Measurements from ENCODE around the gene LEO1.

The LEO1 gene

DNA sequence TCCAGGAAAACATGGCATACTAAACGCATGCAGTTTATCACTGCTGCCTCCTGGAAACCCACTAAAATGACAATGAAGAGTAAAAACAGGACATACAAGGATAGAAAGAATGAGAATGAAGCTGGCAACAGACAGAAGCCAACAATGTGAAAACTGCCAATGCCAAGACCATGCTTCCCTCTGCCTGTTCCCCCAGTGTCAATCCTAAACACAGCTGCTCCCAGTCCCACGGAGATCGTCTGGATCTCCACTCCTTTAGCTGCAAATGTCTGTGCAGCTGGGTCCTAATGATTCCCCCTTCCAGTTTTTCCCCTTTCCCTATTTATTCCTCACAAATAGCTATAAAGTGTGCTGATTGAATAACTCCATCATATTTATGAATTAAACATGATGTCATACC lies 16.1 kb downstream of the LEO1 start:
- no peaks in the 10 kb centered on the region for H3K4me1 ChIP-seq (ENCODE audit: control insufficient read depth, insufficient read depth, low read length)
- H3K4me2 ChIP-seq (ENCODE audit: low read length): no peak overlapping the region
- no peak overlapping the region for H3K9ac ChIP-seq (ENCODE audit: low read depth, low read length)
- H3K27me3 ChIP-seq (ENCODE audit: control insufficient read depth, insufficient read depth, low read length): no peaks in the 10 kb centered on the region
- H3K9me3 ChIP-seq (replicated peaks; ENCODE audit: low read length): no peaks in the 10 kb centered on the region
- no peak overlapping the region for H3K4me3 ChIP-seq (ENCODE audit: low read length)
- H3K36me3 ChIP-seq (ENCODE audit: insufficient read depth, low read length): peaks cover 77% of the 10 kb centered on the region

DNA sequence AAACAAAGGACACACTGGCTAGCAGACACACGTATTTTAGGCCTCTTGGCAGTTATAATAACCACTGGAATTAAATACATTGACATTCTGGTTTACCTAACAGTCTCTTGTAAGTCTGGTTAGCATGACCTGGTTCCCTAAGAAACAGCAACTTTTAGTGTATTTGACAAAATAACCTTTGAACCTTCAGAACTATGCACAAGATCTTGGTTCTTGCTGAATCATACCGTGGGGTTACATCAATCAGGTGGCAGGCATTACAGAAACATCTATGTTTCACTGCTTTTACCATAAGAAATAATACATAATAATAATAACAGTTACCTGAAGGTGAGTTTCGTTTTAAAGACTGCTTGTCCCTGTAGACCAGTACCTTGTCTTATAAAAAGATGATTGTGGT lies 18.8 kb downstream of the LEO1 start:
- peaks cover 77% of the 10 kb centered on the region for H3K36me3 ChIP-seq (ENCODE audit: insufficient read depth, low read length)
- H3K27me3 ChIP-seq (ENCODE audit: control insufficient read depth, insufficient read depth, low read length): no peaks in the 10 kb centered on the region
- no peak overlapping the region for H3K4me2 ChIP-seq (ENCODE audit: low read length)
- no peaks in the 10 kb centered on the region for H3K9me3 ChIP-seq (replicated peaks; ENCODE audit: low read length)
- H3K4me3 ChIP-seq (ENCODE audit: low read length): no peak overlapping the region
- H3K9ac ChIP-seq (ENCODE audit: low read depth, low read length): no peak overlapping the region
- no peaks in the 10 kb centered on the region for H3K4me1 ChIP-seq (ENCODE audit: control insufficient read depth, insufficient read depth, low read length)

DNA sequence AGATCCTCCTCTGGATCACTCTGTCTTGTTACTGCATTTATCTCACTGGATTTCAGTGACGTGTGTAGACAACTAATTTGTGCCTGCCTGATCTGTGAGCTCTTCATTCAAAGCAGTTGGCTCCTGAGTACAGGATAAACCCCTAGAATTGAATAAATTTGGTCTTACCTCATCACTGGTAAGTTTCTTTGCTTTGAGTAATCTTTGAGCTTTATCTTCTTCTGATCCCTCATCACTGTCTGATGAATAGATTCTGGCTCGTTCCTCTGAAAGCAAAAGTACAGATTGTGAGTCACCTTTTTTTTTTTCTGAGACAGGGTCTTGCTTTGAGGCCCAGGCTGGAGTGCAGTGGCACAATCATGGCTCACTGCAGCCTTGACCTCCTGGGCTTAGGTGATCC lies 24.5 kb downstream of the LEO1 start:
- H3K36me3 ChIP-seq (ENCODE audit: insufficient read depth, low read length): peaks cover 62% of the 10 kb centered on the region
- no peaks in the 10 kb centered on the region for H3K27me3 ChIP-seq (ENCODE audit: control insufficient read depth, insufficient read depth, low read length)
- no peaks in the 10 kb centered on the region for H3K9me3 ChIP-seq (replicated peaks; ENCODE audit: low read length)
- no peak overlapping the region for H3K4me3 ChIP-seq (ENCODE audit: low read length)
- H3K9ac ChIP-seq (ENCODE audit: low read depth, low read length): no peak overlapping the region
- no peak overlapping the region for H3K4me2 ChIP-seq (ENCODE audit: low read length)
- H3K4me1 ChIP-seq (ENCODE audit: control insufficient read depth, insufficient read depth, low read length): no peaks in the 10 kb centered on the region

DNA sequence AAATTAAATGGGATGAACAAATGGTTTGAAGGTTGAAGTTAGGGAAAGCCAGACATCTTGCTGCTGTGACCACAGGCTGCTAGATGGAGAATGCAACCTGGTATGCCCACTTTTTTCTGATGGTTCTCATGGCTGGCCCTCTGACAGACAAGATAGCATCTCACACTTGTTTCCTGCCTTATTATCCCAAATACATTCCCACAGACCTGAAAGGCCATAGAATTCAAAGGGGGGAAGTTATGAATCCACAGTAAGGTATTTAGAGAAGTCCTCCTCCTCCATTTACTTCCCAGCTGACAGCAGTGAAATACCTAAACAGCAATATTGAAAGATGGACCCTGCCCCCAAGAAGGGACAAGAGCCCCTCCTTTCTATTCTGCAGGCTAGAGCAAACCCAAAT lies 32.4 kb downstream of the LEO1 start:
- Histone ChIP-seq H3K36me3 (ENCODE audit: insufficient read depth, low read length) (peaks cover 39% of the 10 kb centered on the region), H3K9ac (ENCODE audit: low read depth, low read length) (no peak overlapping the region), H3K9me3 (replicated peaks; ENCODE audit: low read length) (no peaks in the 10 kb centered on the region), H3K4me1 (ENCODE audit: control insufficient read depth, insufficient read depth, low read length) (no peaks in the 10 kb centered on the region), H3K27me3 (ENCODE audit: control insufficient read depth, insufficient read depth, low read length) (no peaks in the 10 kb centered on the region), H3K4me3 (ENCODE audit: low read length) (no peak overlapping the region), H3K4me2 (ENCODE audit: low read length) (no peak overlapping the region)

DNA sequence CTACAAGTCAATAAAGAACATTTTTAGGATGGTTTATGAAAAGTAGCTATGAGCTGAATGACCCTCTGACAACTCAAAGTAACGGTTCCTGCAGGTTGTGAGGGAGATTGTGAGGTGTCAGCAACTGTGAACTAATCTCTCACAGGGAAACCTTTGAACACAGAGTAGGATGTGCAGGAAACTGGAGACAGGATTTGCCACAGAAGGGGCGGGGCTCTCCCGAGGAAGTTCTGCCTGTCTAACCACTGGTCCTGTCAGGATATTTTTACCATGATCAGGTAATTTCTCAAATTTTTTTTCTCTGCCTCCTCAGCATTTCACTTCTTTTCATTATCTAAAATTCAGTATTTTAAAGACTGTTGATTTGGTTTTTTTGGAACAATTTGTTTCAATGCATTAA lies 33.3 kb downstream of the LEO1 start:
- no peak overlapping the region for H3K4me3 ChIP-seq (ENCODE audit: low read length)
- H3K4me1 ChIP-seq (ENCODE audit: control insufficient read depth, insufficient read depth, low read length): no peaks in the 10 kb centered on the region
- no peak overlapping the region for H3K9ac ChIP-seq (ENCODE audit: low read depth, low read length)
- H3K4me2 ChIP-seq (ENCODE audit: low read length): no peak overlapping the region
- peaks cover 39% of the 10 kb centered on the region for H3K36me3 ChIP-seq (ENCODE audit: insufficient read depth, low read length)
- H3K9me3 ChIP-seq (replicated peaks; ENCODE audit: low read length): no peaks in the 10 kb centered on the region
- no peaks in the 10 kb centered on the region for H3K27me3 ChIP-seq (ENCODE audit: control insufficient read depth, insufficient read depth, low read length)

DNA sequence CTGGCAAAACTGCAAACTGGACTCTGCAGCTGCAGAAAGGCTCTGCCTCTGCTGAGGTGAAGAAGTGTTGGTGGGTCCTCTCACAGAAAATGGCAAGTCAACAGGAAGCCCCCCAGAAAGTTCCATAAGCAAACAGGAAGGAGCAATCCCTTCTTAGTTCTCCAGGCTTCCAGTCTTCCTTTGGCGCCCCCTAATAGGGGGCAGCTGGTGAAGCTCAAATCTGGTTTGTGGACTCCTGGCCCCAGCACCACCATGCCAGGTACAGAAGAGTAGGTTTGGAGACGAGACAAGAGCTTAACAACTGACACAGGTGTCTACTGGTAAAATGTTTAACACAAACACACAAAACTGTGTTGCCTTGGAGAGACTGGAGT lies 35.5 kb downstream of the LEO1 start:
- H3K4me3 ChIP-seq (ENCODE audit: low read length): no peak overlapping the region
- no peaks in the 10 kb centered on the region for H3K27me3 ChIP-seq (ENCODE audit: control insufficient read depth, insufficient read depth, low read length)
- no peaks in the 10 kb centered on the region for H3K4me1 ChIP-seq (ENCODE audit: control insufficient read depth, insufficient read depth, low read length)
- no peaks in the 10 kb centered on the region for H3K9me3 ChIP-seq (replicated peaks; ENCODE audit: low read length)
- peaks cover 29% of the 10 kb centered on the region for H3K36me3 ChIP-seq (ENCODE audit: insufficient read depth, low read length)
- no peak overlapping the region for H3K9ac ChIP-seq (ENCODE audit: low read depth, low read length)
- H3K4me2 ChIP-seq (ENCODE audit: low read length): no peak overlapping the region

DNA sequence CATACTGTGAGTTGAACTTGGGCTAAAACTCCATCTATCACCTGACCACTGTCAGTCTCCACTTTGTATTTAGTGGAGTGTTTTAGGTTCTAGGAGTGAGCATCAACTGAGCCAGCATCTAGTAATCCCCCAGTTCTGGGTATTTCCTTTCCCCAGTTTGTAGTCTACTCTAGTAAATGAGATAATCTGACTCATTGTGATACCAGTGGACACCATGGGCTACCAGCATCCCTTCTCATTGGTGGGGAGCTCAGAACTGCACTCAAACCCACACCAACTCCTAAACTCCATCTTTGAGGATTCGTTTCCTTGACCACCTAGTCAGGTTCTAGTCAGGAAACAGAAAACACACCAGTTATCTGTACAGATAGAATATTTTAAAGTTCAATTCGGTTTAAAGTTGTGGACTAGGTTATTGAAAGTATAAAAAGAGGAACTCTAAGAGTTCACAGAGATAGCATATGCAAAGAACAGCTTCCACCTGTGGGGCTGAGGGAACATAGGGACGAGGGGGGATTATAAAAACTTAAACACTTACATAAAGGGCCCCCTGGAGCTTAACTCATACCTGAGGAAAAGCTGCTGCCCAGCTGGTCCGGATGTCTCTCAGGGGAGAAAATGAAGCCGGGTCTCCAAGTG lies 36.0 kb downstream of the LEO1 start:
- Histone ChIP-seq H3K4me3 (ENCODE audit: low read length) (no peak overlapping the region), H3K4me1 (ENCODE audit: control insufficient read depth, insufficient read depth, low read length) (no peaks in the 10 kb centered on the region), H3K36me3 (ENCODE audit: insufficient read depth, low read length) (peaks cover 31% of the 10 kb centered on the region), H3K9ac (ENCODE audit: low read depth, low read length) (no peak overlapping the region), H3K9me3 (replicated peaks; ENCODE audit: low read length) (no peaks in the 10 kb centered on the region), H3K27me3 (ENCODE audit: control insufficient read depth, insufficient read depth, low read length) (no peaks in the 10 kb centered on the region), H3K4me2 (ENCODE audit: low read length) (no peak overlapping the region)

DNA sequence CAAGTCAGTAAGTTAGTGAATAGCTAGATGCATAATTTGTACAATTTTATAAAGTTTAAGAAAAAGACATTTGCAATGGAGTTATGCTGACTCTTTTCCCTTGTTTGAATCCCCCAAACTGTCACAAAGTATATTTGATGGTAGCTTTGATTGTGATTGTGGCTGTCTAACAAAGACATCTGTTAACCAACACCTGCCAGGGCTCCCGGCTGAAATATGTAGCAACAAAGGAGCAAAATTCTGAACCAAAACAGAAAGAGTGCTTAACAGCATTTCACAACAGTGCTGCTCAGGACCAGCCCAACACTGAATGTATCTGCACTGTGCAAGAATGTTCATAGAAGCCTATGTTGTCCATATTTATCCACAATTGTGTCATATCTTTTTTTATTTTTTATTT lies 39.4 kb downstream of the LEO1 start:
- H3K36me3 ChIP-seq (ENCODE audit: insufficient read depth, low read length): peaks cover 34% of the 10 kb centered on the region
- no peak overlapping the region for H3K9ac ChIP-seq (ENCODE audit: low read depth, low read length)

DNA sequence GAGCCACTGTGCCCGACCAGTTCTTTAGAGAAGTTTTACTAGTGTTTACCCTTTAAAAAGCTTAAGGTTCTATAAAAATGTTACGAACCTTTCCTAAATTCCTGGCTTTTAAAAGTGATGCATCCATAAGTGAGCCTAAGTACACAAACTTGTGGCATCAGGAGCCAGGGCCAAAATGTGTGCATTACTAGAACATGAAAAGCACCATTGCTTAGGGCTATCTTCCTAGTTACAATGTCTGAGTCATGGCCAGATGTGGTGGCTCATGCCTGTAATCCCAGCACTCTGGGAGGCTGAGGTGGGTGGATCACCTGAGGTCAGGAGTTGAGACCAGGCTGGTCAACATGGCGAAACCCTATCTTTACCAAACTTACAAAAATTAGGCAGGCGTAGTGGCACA lies 39.9 kb downstream of the LEO1 start:
- H3K27me3 ChIP-seq (ENCODE audit: control insufficient read depth, insufficient read depth, low read length): no peaks in the 10 kb centered on the region
- H3K9me3 ChIP-seq (replicated peaks; ENCODE audit: low read length): no peaks in the 10 kb centered on the region
- peaks cover 31% of the 10 kb centered on the region for H3K36me3 ChIP-seq (ENCODE audit: insufficient read depth, low read length)
- no peak overlapping the region for H3K4me2 ChIP-seq (ENCODE audit: low read length)
- H3K4me3 ChIP-seq (ENCODE audit: low read length): no peak overlapping the region
- H3K9ac ChIP-seq (ENCODE audit: low read depth, low read length): no peak overlapping the region
- H3K4me1 ChIP-seq (ENCODE audit: control insufficient read depth, insufficient read depth, low read length): no peaks in the 10 kb centered on the region

More for the DNA sequence above, 39.4 kb downstream of the LEO1 start:
- Histone ChIP-seq H3K27me3 (ENCODE audit: control insufficient read depth, insufficient read depth, low read length) (no peaks in the 10 kb centered on the region), H3K4me2 (ENCODE audit: low read length) (no peak overlapping the region), H3K4me1 (ENCODE audit: control insufficient read depth, insufficient read depth, low read length) (no peaks in the 10 kb centered on the region), H3K4me3 (ENCODE audit: low read length) (no peak overlapping the region), H3K9me3 (replicated peaks; ENCODE audit: low read length) (no peaks in the 10 kb centered on the region)

DNA sequence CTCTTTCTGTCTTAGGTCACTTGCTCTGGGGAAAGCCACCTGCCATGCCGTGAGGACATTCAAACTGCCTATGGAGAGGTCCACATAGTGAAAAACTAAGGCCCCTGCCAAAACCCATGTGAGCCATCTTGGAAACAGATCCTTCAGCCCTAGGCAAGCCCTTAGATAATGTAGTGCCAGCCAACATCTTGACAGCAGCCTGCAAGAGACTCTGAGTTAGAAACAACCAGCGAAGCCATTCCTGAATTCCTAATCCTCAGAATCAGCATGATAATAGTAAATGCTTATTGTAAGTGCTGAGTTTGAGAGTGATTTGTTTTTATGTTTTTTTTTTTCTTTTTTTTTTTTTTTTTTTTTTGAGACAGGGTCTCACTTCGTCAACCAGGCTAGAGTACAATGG lies 40.6 kb downstream of the LEO1 start:
- H3K36me3 ChIP-seq (ENCODE audit: insufficient read depth, low read length): peaks cover 26% of the 10 kb centered on the region
- no peak overlapping the region for H3K4me3 ChIP-seq (ENCODE audit: low read length)
- no peak overlapping the region for H3K9ac ChIP-seq (ENCODE audit: low read depth, low read length)
- no peaks in the 10 kb centered on the region for H3K4me1 ChIP-seq (ENCODE audit: control insufficient read depth, insufficient read depth, low read length)
- no peaks in the 10 kb centered on the region for H3K27me3 ChIP-seq (ENCODE audit: control insufficient read depth, insufficient read depth, low read length)
- no peaks in the 10 kb centered on the region for H3K9me3 ChIP-seq (replicated peaks; ENCODE audit: low read length)
- H3K4me2 ChIP-seq (ENCODE audit: low read length): no peak overlapping the region

DNA sequence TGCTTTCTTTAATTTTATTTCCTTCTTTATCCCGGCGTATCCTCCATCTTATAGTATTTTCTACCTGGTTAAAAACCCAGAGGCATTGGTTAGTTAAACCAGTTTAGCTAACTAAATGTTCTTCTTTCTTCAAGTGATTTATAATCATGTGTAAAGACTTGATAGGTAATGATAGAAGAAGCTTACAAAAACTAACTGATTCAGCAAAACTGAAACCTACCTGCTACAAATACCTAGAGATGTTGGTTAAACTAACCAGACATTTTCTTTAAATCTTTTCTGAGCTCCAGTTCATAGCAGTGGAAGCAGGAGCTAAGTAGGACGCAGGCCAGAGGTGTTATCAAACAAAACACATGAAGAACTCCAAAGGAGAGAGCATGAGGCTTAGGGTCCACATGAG lies 44.8 kb downstream of the LEO1 start:
- no peak overlapping the region for H3K4me2 ChIP-seq (ENCODE audit: low read length)
- no peak overlapping the region for H3K4me3 ChIP-seq (ENCODE audit: low read length)
- no peaks in the 10 kb centered on the region for H3K4me1 ChIP-seq (ENCODE audit: control insufficient read depth, insufficient read depth, low read length)
- H3K27me3 ChIP-seq (ENCODE audit: control insufficient read depth, insufficient read depth, low read length): no peaks in the 10 kb centered on the region
- no peaks in the 10 kb centered on the region for H3K9me3 ChIP-seq (replicated peaks; ENCODE audit: low read length)
- H3K9ac ChIP-seq (ENCODE audit: low read depth, low read length): no peak overlapping the region
- H3K36me3 ChIP-seq (ENCODE audit: insufficient read depth, low read length): peaks cover 56% of the 10 kb centered on the region

DNA sequence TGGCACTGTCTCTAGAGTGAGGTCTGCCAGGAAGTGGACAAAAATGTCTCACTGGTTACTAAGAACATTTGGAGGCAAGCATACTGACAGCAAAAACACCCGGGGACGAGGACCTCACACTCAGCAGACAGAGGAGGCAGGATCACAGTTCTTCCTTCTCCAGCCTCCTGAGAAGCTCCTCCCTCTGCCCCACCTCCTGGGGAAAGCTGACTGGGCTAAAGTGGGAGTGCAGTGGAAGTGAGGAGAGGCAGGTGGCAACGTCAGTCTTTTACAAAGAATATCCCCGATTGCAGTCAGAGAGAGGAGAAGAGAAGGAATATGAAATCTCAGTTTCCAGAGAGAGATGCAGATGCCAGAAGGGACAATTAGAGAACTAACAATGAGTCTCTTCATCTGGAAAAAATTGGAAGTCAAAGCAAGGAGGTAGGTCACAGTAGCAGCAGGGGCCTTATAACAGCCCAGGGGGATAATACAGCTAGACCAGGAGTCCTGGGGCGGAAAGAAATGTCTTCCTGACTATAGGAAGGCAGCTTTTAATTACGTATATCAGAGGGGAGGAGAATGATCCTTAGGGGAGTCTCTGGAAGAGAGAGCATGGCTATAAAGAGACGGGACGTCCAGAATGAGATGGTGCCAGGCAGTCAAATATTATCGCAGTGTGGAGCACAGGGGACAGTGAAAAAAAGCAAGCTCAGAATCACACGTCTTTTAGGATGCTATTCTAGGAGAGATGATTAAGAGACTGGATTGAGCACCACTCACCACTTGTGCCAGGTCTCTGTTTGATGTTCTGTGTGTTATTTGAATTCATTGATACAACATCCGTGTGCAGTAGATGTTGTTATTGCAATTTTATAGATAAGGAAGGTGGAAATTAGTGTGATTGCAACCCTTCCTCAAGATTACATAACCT lies 47.2 kb downstream of the LEO1 start:
- no peaks in the 10 kb centered on the region for H3K4me1 ChIP-seq (ENCODE audit: control insufficient read depth, insufficient read depth, low read length)
- H3K4me2 ChIP-seq (ENCODE audit: low read length): no peak overlapping the region
- H3K9ac ChIP-seq (ENCODE audit: low read depth, low read length): no peak overlapping the region
- no peak overlapping the region for H3K4me3 ChIP-seq (ENCODE audit: low read length)
- no peaks in the 10 kb centered on the region for H3K9me3 ChIP-seq (replicated peaks; ENCODE audit: low read length)
- peaks cover 57% of the 10 kb centered on the region for H3K36me3 ChIP-seq (ENCODE audit: insufficient read depth, low read length)
- no peaks in the 10 kb centered on the region for H3K27me3 ChIP-seq (ENCODE audit: control insufficient read depth, insufficient read depth, low read length)
